GM18508 (cell line): ENCODE data around the gene GRID1.
"Not testable (repeated sequence)": the region's sequence is repeated elsewhere in the genome, so short reads cannot be mapped to it uniquely, and the experiment has no call there.

Source experiments
- ATAC-seq: cut with Tn5 transposase; IDR thresholded peaks from one replicate; pipeline ENCODE4 v1.9.1; 2021; ENCODE audit warnings: moderate number of reproducible peaks; ENCODE audit not compliant: insufficient read depth, unreplicated experiment

Gene GRID1

GRCh38 chr10:86104156-86104555 is 262.4 kb downstream of the GRID1 start:
- no peak for ATAC-seq

DNA sequence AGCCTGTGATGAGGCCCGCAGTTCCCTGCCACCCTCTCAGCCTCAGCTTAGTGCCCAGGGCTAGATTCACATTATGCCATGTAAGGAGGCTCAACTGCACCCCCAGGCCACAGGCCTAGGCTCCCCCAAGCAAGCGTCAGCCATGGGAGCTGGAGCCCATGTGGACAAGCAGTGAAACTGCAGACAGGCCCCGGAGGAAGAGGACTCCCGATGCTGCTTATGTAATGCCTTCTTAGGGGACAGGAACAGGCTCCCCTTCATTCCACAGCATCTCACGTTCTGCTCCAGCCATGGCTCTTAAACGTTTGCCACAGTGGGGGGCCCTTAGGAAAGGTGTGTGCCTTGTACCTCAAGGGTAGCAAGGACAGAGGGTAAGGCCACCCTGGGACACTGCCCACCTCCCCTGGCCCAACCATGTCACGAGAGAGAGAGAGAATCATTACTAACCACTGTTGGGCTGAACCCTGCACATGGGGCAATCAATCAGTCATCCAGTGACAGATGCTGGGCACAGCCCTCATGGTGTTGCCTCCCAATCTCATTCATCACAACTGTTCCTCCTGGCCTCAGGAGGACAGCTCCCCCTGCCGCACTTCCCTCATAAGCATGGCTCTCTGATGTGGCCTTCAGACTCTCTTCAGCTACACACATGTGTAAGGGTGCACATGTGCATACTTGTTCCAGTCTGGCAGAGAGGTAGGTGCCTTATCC is 263.0 kb downstream of the GRID1 start:
- ATAC-seq = no peak

DNA sequence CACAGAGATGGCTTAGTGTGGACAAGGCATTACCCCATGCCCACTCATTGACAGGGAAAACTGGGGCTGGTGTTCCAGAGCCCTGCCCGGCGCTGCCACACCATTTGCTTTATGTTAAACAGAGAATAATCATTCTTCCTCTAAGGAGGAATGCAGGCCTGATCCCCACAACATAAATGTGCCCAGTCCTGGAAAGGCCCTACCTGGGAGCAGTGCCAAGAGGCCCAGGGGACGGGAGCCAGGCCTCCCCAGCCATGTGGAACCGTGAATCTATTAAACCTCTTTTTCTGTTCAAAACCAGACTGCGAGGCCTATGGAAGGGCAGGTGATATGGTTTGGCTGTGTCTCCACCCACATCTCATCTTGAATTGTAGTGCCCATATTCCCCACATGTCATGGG is 264.1 kb downstream of the GRID1 start:
- no peak for ATAC-seq

DNA sequence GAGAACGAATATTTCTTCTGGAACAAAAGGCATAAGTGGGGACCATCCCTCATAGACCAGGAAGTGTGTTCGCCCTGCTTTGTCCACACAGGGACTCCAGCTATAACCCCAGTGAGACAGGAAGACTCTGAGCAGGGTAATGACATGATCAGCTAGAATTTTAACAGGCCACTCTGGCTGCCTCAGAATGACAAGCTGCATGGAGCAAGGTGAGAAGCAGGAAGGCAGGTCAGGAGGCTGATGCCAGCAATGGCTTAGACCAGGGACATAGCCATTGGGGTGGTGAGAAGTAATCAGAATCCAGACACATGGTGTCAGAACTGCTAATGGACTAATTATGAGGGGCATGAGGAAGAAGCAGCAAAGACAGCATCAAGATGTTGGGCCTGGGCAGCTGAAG is 264.6 kb downstream of the GRID1 start:
- no peak for ATAC-seq

- no peak for ATAC-seq
These were observed 266.0 kb downstream of the GRID1 start for GRCh38 chr10:86100581-86101061.

DNA sequence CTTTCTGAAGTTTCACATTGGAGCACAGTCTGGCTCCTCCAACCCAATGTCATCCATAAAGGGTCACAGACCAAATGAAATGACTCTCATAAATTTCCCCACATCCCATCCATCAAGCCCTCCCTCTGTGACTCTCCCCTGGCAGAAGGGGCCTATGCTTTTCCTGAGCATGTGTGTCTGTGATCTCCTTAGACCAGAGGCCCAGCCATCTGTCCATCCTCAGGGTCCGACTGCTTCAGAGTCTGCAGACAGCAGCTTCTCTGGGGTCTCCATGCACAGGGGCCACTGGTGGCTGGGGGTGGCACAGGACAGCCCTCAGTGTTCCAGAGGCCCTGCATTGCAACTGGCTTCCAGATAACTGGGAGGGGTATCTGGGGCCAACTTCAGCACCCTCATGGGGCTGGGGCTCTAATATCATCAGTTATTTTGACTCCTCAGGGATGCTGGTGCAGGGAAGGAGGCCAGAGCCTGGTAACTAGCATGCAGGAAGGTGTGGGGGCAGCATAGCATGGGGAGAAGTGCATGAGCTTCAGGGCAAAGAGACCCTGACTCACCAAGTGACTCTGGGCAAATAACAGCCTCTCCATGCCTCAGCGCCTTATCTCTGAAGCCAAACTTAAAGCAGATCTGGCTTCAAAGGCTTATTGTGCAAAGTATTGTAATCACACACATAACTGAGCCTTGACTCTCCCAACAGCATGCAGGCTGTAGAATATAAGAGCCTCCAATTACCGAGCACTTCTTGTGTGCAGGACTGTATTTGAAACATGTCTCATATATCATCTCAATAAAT is 266.9 kb downstream of the GRID1 start:
- ATAC-seq = no peak

GRCh38 chr10:86098187-86098881 is 268.3 kb downstream of the GRID1 start:
- ATAC-seq = no peak

- not testable (repeated sequence) for ATAC-seq
These were observed 271.5 kb downstream of the GRID1 start for GRCh38 chr10:86095061-86095460.

GRCh38 chr10:86092311-86092710 is 274.3 kb downstream of the GRID1 start:
- ATAC-seq = not testable (repeated sequence)

- no peak for ATAC-seq
These were observed 275.4 kb downstream of the GRID1 start for GRCh38 chr10:86091216-86091615.

DNA sequence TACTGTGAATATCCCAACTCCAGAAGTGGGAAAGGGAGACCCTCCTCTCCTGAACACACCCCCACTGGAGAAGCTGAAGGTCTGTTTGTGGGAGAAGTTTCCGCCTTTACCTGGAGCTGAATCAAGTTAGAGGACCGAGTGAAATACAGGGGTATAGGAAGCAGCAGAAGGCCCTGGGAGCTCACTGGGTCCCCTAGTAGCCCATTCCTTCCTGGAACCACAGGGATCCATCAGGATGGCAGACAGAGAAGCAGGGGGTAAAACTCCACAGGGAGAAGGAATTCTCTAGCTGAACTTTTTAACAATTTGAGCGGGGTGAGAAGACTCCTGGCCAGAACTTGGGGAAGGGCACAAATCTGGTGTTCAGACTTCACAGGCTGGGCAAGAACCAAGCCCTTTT is 275.8 kb downstream of the GRID1 start:
- ATAC-seq = no peak

DNA sequence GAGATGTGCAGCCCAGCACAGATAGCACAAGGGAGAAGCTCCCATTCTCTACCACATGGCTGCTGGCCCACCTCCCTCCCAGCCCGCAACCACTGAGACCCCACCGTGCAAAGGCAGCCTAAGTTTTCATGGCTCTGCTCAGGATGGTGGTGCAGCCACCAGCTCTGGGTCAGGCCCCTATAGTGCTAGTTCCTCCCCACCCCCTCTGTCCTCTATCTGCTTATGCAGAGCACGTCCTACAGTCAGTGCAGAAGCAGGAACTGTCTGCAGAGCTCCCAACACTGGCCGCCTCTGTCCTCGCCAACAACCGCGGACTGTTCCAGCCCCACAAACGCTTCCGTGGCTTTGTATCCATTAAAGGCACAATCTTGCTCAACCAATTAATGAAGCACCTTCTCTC is 278.9 kb downstream of the GRID1 start:
- no peak for ATAC-seq

DNA sequence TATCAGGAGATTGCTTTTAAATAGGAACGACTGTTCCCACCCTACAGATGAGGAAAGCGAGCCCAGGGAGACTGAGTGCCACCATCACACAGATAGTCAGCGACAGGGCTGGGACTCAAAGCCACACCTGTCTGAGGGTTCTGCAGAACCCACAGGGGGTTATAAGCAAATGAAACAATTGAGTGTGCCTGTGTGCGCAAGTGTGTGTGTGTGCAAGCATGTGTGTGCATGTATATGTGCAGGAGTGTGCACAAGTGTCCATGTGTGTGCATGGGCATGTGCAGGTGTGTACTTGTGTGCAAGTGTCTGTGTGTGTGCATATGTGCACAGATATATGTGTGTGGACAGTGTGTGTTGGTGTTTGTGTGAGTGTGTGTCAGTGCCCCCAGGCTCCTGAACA is 280.2 kb downstream of the GRID1 start:
- no peak for ATAC-seq

GRCh38 chr10:86085686-86086085 is 280.9 kb downstream of the GRID1 start:
- ATAC-seq = no peak

DNA sequence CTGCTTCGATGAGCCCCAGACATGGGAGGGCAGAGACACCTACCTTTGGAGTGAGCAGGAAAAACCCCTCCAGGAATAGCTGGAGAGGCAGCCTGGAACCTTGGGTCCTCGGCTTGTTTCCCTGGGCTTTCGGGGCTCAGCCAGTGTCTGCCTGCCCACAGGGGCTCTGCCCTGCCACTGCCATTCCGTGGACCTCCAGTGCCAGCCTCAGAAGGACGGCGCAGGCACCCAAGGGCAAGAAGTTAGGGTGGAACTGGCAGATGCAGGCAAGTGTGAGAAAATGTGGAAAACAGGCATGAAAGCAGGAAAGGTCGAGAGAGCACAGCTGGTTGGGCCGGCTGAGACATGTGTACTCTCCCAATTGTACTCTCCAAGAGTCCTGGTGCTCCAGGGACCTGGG is 281.5 kb downstream of the GRID1 start:
- ATAC-seq = no peak

DNA sequence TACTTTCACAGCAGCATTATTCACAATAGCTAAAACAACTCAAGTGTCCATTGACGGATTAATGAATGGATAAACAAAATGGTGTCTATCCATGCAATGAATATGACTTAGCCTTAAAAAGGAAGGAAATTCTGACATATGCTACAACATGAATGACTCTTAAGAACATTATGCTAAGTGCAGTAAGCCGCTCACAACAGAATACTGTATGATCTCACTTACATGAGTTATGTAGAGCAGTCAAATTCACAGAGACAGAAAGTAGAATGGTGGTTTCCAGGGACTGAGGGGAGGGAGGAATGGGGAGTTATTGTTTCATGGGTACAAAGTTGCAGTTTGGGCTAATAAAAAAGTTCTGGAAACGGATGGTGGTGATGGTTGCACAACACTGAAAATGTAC is 282.0 kb downstream of the GRID1 start:
- no peak for ATAC-seq

DNA sequence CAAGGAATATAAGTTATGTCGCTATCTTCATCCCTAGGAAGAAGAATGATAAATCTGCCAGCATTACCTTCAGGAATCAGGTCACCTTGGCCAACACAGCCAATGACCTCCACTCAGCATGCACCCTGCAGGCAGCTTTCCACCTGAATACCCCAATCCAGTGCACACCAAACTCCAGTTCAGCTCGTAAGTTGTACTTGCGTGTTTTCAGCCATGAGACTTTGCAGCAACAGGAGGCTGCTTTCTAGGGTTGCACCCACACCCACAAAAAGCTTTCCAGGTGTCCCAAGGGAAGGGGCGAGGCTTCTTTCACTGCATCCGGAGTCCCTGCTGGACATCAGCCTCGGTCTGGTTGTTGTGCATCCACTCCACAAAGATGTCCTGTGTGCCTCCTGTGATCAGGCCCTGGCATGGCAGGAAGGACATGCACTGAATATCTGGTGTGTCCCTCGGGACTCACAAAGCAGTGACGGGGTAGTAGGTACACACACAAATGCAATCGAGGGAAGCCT is 282.9 kb downstream of the GRID1 start:
- no peak for ATAC-seq

GRCh38 chr10:86083206-86083605 is 283.4 kb downstream of the GRID1 start:
- ATAC-seq = no peak

- ATAC-seq = no peak
These were observed 284.0 kb downstream of the GRID1 start for GRCh38 chr10:86082556-86082955.

DNA sequence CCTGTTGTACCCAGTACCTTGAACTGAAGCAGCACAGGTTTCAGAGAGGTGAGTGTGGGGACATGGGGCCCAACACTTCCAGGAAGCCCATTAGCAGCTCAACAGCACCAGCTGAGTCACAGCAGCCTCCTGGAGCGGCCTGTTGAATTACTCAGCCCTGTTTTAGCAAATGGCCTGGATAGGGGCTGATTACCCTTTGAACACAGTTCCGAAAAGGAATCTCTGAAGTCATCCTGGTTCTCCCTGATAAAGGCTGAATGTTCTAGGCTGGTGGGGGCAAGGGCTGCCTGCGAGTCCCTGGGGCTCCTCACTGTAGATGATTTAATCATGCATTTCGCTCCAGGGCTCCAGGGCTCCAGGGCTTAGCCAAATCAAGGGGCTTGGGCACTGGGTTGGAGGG is 287.5 kb downstream of the GRID1 start:
- no peak for ATAC-seq

- ATAC-seq = no peak
These were observed 288.0 kb downstream of the GRID1 start for GRCh38 chr10:86078639-86079035.
